Smooth muscle cell (in vitro differentiated cells): ENCODE results near the gene B3GNT9. TPM values are rescaled to one million over a fixed set of nuclear protein-coding genes. Genes with fewer than 3 reads are reported as not detected.

ENCODE experiments used
- DNase-seq: peaks from one replicate; lab custom pipeline; 2025; ENCODE audit not compliant: unreplicated experiment; lab: John Stamatoyannopoulos, UW
- H2AFZ ChIP-seq: fragments of 200-600 bp; sonication (generic); 2 replicates; pipeline ENCODE4 v1.6.0; 2016; ENCODE audit warnings: antibody characterized with exemption, low read depth, mild to moderate bottlenecking
- H3F3A ChIP-seq: fragments of 200-600 bp; sonication (generic); 2 replicates; pipeline ENCODE4 v1.6.0; 2017; ENCODE audit warnings: antibody characterized with exemption, low read depth
- H3K27ac ChIP-seq: fragments of 200-600 bp; sonication (generic); 2 replicates; pipeline ENCODE4 v1.5.1; 2016; ENCODE audit warnings: low read depth, mild to moderate bottlenecking
- H3K27me3 ChIP-seq: fragments of 200-600 bp; sonication (generic); 2 replicates; pipeline ENCODE4 v1.6.1; 2016; ENCODE audit warnings: low read depth, mild to moderate bottlenecking
- H3K36me3 ChIP-seq: fragments of 200-600 bp; sonication (generic); 2 replicates; pipeline ENCODE4 v1.5.1; 2016; ENCODE audit warnings: low read depth
- H3K4me1 ChIP-seq: fragments of 200-600 bp; sonication (generic); 2 replicates; pipeline ENCODE4 v1.5.1; 2016; ENCODE audit warnings: low read depth
- H3K4me2 ChIP-seq: fragments of 200-600 bp; sonication (generic); 2 replicates; pipeline ENCODE4 v1.6.0; 2016; ENCODE audit warnings: mild to moderate bottlenecking
- H3K4me3 ChIP-seq: fragments of 200-600 bp; sonication (generic); 2 replicates; pipeline ENCODE4 v1.5.1; 2016; ENCODE audit warnings: mild to moderate bottlenecking
- H3K79me2 ChIP-seq: fragments of 200-600 bp; sonication (generic); 2 replicates; pipeline ENCODE4 v1.6.0; 2016; ENCODE audit warnings: low read depth, mild to moderate bottlenecking
- H3K9ac ChIP-seq: fragments of 200-600 bp; sonication (generic); 2 replicates; pipeline ENCODE4 v1.6.0; 2016; ENCODE audit warnings: low read depth
- H3K9me3 ChIP-seq: fragments of 200-600 bp; sonication (generic); replicated peaks from 2 replicates; pipeline ENCODE4 v1.5.1; 2016; ENCODE audit warnings: low read depth
- H4K20me1 ChIP-seq: fragments of 200-600 bp; sonication (generic); 2 replicates; pipeline ENCODE4 v1.6.0; 2016; ENCODE audit warnings: low read depth
- CTCF ChIP-seq: fragments of 200-600 bp; sonication (generic); IDR thresholded peaks from 2 replicates; pipeline ENCODE4 v1.5.1; 2017; ENCODE audit warnings: borderline replicate concordance, mild to moderate bottlenecking, antibody characterized with exemption; ENCODE audit not compliant: insufficient read depth, poor library complexity, severe bottlenecking
- WGBS: methylation state at CpG from one replicate; pipeline ENCODE4 v1.1.7; 2016; ENCODE audit warnings: low lambda C conversion rate; 5-methylcytosine and 5-hydroxymethylcytosine counted together
- polyA plus RNA-seq: library from polyadenylated mRNA; unstranded; fragments of >200 nt; fragmentation: Nextera tagmentation; extraction: Ambion mirVana; gene quantifications from 2 replicates; pipeline ENCODE4 v1.2.1, GENCODE V29; 2016
- total RNA-seq: library from RNA; depleted of rRNA; stranded (reverse); fragments of >200 nt; gene quantifications from 2 replicates; pipeline ENCODE4 v1.2.3, GENCODE V29; 2014

The B3GNT9 gene
- total and polyA plus RNA-seq, 2 experiments from 2014 or later, result 29.9 to 39.3 TPM

DNA sequence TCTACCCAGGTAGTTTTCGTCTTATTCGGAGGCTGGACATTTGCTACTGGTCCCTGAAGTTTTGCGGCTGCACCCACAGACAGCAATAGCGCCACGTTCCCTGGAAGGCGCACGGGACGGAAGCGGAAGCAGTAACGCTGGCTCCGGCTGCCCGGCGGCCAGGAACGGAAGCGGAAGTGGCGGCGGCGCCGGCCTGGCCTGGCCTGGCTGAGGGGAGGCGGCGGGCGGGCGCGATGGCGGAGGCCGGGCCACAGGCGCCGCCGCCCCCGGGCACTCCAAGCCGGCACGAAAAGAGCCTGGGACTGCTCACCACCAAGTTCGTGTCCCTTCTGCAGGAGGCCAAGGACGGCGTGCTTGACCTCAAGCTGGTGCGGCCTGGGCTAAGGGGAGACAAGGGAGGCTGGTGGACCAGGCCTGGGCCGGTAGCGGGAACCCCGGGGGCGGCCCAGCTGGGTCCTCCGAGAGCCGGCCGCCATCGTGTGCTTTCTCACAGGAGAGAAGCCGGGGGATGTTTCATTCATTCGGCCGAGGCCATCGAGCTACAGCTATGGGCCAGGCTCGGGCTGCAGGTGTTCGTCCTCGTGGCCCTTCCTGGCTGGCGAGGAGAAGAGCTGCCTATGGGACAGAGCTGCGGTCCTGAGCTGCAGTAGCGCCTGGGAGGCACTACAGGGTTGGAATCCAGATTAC, 41.3 kb upstream of the B3GNT9 start, which contains the start of gene E2F4:
Gene E2F4 (plus strand): TSS at position 161 of the 687 bp plus-strand sequence. CDS start 73 bp downstream, at position 234.
- Histone ChIP-seq H3K4me3 (peak within 1 kb of the TSS; percentile 94), H3K4me1 (peaks cover 18% of the 10 kb centered on the region), H3F3A (peaks cover 5% of the 10 kb centered on the region), H3K27ac (peak within 1 kb of the TSS; percentile 43), H4K20me1 (peaks cover 32% of the 10 kb centered on the region), H3K79me2 (peaks cover 27% of the 10 kb centered on the region), H3K4me2 (peak within 1 kb of the TSS; percentile 100), H3K36me3 (no peaks in the 10 kb centered on the region), H3K9ac (peak within 1 kb of the TSS; percentile 92), H2AFZ (peak within 1 kb of the TSS; percentile 44), H3K9me3 (no peaks in the 10 kb centered on the region), H3K27me3 (no peaks in the 10 kb centered on the region)
- TF ChIP-seq CTCF, result no peak
- under 1% methylated on average over 52 of the region's 54 CpGs for WGBS
- DNase-seq, result peak; percentile 53

- Histone ChIP-seq H3K27ac (no peak overlapping the region), H3K79me2 (peaks cover 27% of the 10 kb centered on the region), H3K36me3 (no peaks in the 10 kb centered on the region), H3K4me3 (peak overlapping the region; percentile 94), H2AFZ (no peak overlapping the region), H3K4me2 (peak overlapping the region; percentile 100), H3K4me1 (peaks cover 18% of the 10 kb centered on the region), H3K9me3 (no peaks in the 10 kb centered on the region), H3F3A (no peaks in the 10 kb centered on the region), H4K20me1 (peaks cover 26% of the 10 kb centered on the region), H3K27me3 (no peaks in the 10 kb centered on the region), H3K9ac (no peak overlapping the region)
- DNase-seq, result no peak
- TF ChIP-seq CTCF, result no peak
- WGBS, result 38% methylated on average over 9 of the region's 9 CpGs
These were observed 40.7 kb upstream of the B3GNT9 start for GRCh38 chr16:67191411-67191994.

DNA sequence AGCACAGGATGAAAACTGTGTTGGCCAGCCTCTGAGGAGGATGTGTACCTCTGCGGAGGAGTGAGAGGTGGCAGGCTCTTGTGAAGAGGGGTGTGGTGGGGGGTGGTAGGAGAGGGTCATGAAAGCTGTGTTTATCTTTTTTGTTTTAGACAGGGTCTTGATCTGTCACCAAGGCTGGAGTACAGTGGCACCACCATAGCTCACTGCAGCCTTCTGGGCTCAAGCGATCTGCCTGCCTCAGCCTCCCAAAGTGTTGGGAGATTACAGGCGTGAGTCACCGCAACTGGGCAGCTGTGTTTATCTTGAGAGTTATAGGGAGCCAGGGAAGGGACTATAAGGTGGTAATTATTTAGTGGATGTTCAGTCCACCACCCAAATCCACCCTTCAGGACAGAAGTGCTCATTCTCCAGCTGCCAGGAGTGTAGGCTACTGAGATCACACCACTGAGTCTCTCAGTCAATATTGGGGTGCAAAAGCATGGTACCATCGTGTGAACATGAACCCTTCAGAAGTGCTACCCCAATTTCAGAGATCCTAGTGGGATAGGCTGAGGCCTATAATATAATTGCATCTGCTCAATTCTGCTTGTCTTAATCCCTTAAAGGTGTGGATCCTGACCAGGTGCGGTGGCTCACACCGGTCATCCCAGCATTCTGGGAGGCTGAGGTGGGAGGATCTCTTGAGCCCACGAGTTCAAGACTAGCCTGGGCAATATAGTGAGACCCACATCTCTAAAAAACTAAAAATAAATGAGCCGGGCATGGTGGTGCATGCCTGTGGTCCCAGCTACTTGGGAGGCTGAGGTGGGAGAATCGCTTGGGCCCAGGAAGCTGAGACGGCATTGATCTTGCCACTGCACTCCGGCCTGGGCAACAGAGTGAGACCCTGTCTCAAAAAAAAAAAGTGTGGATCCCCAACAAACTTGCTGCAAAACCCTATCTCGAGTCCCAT, 39.9 kb upstream of the B3GNT9 start:
- H3K9me3 ChIP-seq, result no peaks in the 10 kb centered on the region
- no peak overlapping the region for H3K4me2 ChIP-seq
- DNase-seq, result no peak
- no peaks in the 10 kb centered on the region for H3K36me3 ChIP-seq
- no peak overlapping the region for H3K4me3 ChIP-seq
- no peak overlapping the region for H3K9ac ChIP-seq
- H4K20me1 ChIP-seq, result peaks cover 18% of the 10 kb centered on the region
- no peaks in the 10 kb centered on the region for H3F3A ChIP-seq
- no peak for TF ChIP-seq CTCF
- WGBS, result 74% methylated on average over 13 of the region's 13 CpGs
- H3K4me1 ChIP-seq, result peaks cover 18% of the 10 kb centered on the region
- H3K79me2 ChIP-seq, result peaks cover 27% of the 10 kb centered on the region
- H3K27ac ChIP-seq, result no peak overlapping the region
- H3K27me3 ChIP-seq, result no peaks in the 10 kb centered on the region
- H2AFZ ChIP-seq, result no peak overlapping the region
